Measurements from ENCODE around the gene LRRC45. TPM values are rescaled to one million over a fixed set of nuclear protein-coding genes. Genes with fewer than 3 reads are reported as not detected.

The LRRC45 gene
- total RNA-seq, 4 donors from 2014 or later = 16.7 to 18.3 (median 17.6) TPM

GRCh38 chr17:82073446-82073845 lies 50.3 kb downstream of the LRRC45 start:
- WGBS, 2 donors = 57 to 67% methylated on average over 9 of the region's 9 CpGs
- intact Hi-C loops (cut with DNase I; ENCODE audit: low total_unique reads) = no loop called here
- DNase-seq (ENCODE audit: low spot score in 2 of 2) = no peak
- H3K4me3 ChIP-seq (ENCODE audit: low read depth, poor library complexity, severe bottlenecking) = no peak overlapping the region
- TF ChIP-seq CTCF (IDR thresholded peaks at IDR 0.05) = no peak
- no peak for TF ChIP-seq POLR2A (IDR thresholded peaks at IDR 0.05)

- WGBS, 2 donors = 83 to 84% methylated on average over 25 of the region's 25 CpGs
These were observed 53.1 kb downstream of the LRRC45 start for GRCh38 chr17:82076018-82076784.

GRCh38 chr17:82076785-82077591 lies 53.9 kb downstream of the LRRC45 start:
- WGBS, 2 donors = 76 to 82% methylated on average over 18 to 21 of the region's 21 CpGs
- DNase-seq (ENCODE audit: low spot score in 2 of 2) = no peak
- TF ChIP-seq POLR2A (IDR thresholded peaks at IDR 0.05) (no peak), CTCF (IDR thresholded peaks at IDR 0.05) (no peak)
- intact Hi-C loops (cut with DNase I; ENCODE audit: low total_unique reads) = no loop called here
- H3K4me3 ChIP-seq (ENCODE audit: low read depth, poor library complexity, severe bottlenecking) = no peak overlapping the region

More at GRCh38 chr17:82076018-82076784, 53.1 kb downstream of the LRRC45 start:
- intact Hi-C loops (cut with DNase I; ENCODE audit: low total_unique reads) = no loop called here
- no peak for TF ChIP-seq CTCF (IDR thresholded peaks at IDR 0.05)
- no peak for TF ChIP-seq POLR2A (IDR thresholded peaks at IDR 0.05)
- no peak for DNase-seq (ENCODE audit: low spot score in 2 of 2)
- no peak overlapping the region for H3K4me3 ChIP-seq (ENCODE audit: low read depth, poor library complexity, severe bottlenecking)

GRCh38 chr17:82077617-82078358 lies 54.7 kb downstream of the LRRC45 start:
- no peak for DNase-seq (ENCODE audit: low spot score in 2 of 2)
- 57 to 63% methylated on average over 27 to 28 of the region's 28 CpGs for WGBS, 2 donors
- TF ChIP-seq POLR2A (IDR thresholded peaks at IDR 0.05) (no peak), CTCF (IDR thresholded peaks at IDR 0.05) (no peak)
- intact Hi-C loops (cut with DNase I; ENCODE audit: low total_unique reads) = no loop called here
- no peak overlapping the region for H3K4me3 ChIP-seq (ENCODE audit: low read depth, poor library complexity, severe bottlenecking)

- 92 to 93% methylated on average over 18 of the region's 18 CpGs for WGBS, 2 donors
- no peak overlapping the region for H3K4me3 ChIP-seq (ENCODE audit: low read depth, poor library complexity, severe bottlenecking)
- no peak for TF ChIP-seq POLR2A (IDR thresholded peaks at IDR 0.05)
- no peak for TF ChIP-seq CTCF (IDR thresholded peaks at IDR 0.05)
- no peak for DNase-seq (ENCODE audit: low spot score in 2 of 2)
- intact Hi-C loops (cut with DNase I; ENCODE audit: low total_unique reads) = no loop called here
These were observed 55.3 kb downstream of the LRRC45 start for GRCh38 chr17:82078433-82078832.
